HG03159 (cell line): Measurements from ENCODE around the gene MBLAC1.
"Not testable (repeated sequence)": the region's sequence is repeated elsewhere in the genome, so short reads cannot be mapped to it uniquely, and the experiment has no call there.

Experiments used
- ATAC-seq: cut with Tn5 transposase; IDR thresholded peaks from one replicate; pipeline ENCODE4 v1.9.1; 2021; ENCODE audit warnings: mild to moderate bottlenecking, moderate library complexity; ENCODE audit not compliant: unreplicated experiment

MBLAC1 gene

GRCh38 chr7:100122067-100122466 lies 4.7 kb upstream of the MBLAC1 start:
- no peak for ATAC-seq

GRCh38 chr7:100122568-100122967 lies 4.2 kb upstream of the MBLAC1 start:
- no peak for ATAC-seq

GRCh38 chr7:100124301-100125230 lies 2.2 kb upstream of the MBLAC1 start:
- no peak for ATAC-seq

- peak; percentile 60 for ATAC-seq
Observed at GRCh38 chr7:100126239-100126930, 382 bp upstream of the MBLAC1 start.

- ATAC-seq: no peak
Observed at GRCh38 chr7:100127866-100128636, 1.3 kb downstream of the MBLAC1 start.

GRCh38 chr7:100128637-100128963 lies 1.8 kb downstream of the MBLAC1 start:
- no peak for ATAC-seq

- not testable (repeated sequence) for ATAC-seq
Observed at GRCh38 chr7:100130220-100130607, 3.4 kb downstream of the MBLAC1 start.

- ATAC-seq: no peak
Observed at GRCh38 chr7:100130608-100131453, 4.1 kb downstream of the MBLAC1 start.

GRCh38 chr7:100132126-100132525 lies 5.4 kb downstream of the MBLAC1 start:
- no peak for ATAC-seq

- no peak for ATAC-seq
Observed at GRCh38 chr7:100132697-100133151, 6.0 kb downstream of the MBLAC1 start.

GRCh38 chr7:100137851-100138760 lies 11.3 kb downstream of the MBLAC1 start:
- no peak for ATAC-seq

GRCh38 chr7:100141555-100141949 lies 14.8 kb downstream of the MBLAC1 start:
- ATAC-seq: no peak

- no peak for ATAC-seq
Observed at GRCh38 chr7:100142461-100142860, 15.7 kb downstream of the MBLAC1 start.

- ATAC-seq: not testable (repeated sequence)
Observed at GRCh38 chr7:100146350-100146749, 19.6 kb downstream of the MBLAC1 start.

- ATAC-seq: no peak
Observed at GRCh38 chr7:100147278-100147677, 20.5 kb downstream of the MBLAC1 start.

GRCh38 chr7:100148225-100148558 lies 21.4 kb downstream of the MBLAC1 start:
- ATAC-seq: no peak

GRCh38 chr7:100148559-100149328 lies 22.0 kb downstream of the MBLAC1 start, which contains the start of gene LAMTOR4:
TSS of gene LAMTOR4 (plus strand) at chr7:100148918. CDS start at chr7:100148973, 55 bp downstream.
- ATAC-seq: peak; percentile 95

- ATAC-seq: no peak
Observed at GRCh38 chr7:100152404-100152803, 25.6 kb downstream of the MBLAC1 start.
